LNCaP clone FGC (cell line): ENCODE measurements around the gene IDUA.
A peak's percentile ranks its signal among the peaks of the same experiment; 100 is the strongest.

Experiments
- DNase-seq: peaks from one replicate; pipeline ENCODE4 v3.0.0-alpha.2; 2011; ENCODE audit warnings: low read depth
- H3K4me3 ChIP-seq: 2 replicates; pipeline ENCODE4 v1.5.1; 2011; ENCODE audit warnings: mild to moderate bottlenecking, low read depth, low read length, control low read depth
- TF ChIP-seq, protein P1 (sequence below): IDR thresholded peaks from 2 replicates; pipeline ENCODE4 v1.5.1; 2012; ENCODE audit warnings: mild to moderate bottlenecking; ENCODE audit not compliant: control insufficient read depth, insufficient read depth; ENCODE audit errors: extremely low read depth

The IDUA gene

DNA sequence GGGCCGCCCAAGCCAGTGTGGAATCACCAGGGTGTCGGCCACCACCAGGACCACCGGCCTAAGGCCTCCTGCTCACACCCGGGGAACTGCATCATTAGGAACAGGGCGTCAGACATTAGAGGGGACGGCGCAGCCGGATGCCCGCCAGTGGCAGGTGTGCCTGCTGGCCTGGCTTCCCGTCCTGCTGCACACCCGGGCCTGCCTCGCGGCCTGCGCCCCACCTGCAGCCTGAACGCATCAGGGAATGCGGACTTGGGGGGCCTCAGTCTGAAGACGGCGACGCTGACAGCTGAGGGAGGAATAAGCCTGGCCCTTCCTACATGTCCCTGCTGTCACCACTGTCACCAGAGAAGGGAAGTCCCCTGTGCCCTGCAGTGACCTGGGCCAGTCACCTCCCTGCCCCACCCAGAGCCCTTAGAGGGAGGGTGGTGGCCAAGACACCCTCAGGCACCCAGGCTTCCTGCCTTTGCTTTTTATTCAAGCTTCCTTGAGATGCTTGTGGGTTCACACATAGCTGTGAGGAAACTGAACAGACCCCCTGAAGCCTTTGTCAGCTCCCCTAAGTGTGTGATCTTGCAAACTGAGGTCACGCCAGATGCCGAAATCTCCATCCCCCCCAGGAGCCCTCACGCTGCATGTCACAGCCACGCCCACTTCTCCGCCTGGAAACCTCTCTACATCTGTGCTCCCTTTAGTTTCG, 16.6 kb upstream of the IDUA start:
- no peak for DNase-seq
- no peak overlapping the region for H3K4me3 ChIP-seq
- TF ChIP-seq, protein P1, sequence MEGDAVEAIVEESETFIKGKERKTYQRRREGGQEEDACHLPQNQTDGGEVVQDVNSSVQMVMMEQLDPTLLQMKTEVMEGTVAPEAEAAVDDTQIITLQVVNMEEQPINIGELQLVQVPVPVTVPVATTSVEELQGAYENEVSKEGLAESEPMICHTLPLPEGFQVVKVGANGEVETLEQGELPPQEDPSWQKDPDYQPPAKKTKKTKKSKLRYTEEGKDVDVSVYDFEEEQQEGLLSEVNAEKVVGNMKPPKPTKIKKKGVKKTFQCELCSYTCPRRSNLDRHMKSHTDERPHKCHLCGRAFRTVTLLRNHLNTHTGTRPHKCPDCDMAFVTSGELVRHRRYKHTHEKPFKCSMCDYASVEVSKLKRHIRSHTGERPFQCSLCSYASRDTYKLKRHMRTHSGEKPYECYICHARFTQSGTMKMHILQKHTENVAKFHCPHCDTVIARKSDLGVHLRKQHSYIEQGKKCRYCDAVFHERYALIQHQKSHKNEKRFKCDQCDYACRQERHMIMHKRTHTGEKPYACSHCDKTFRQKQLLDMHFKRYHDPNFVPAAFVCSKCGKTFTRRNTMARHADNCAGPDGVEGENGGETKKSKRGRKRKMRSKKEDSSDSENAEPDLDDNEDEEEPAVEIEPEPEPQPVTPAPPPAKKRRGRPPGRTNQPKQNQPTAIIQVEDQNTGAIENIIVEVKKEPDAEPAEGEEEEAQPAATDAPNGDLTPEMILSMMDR = no peak

DNA sequence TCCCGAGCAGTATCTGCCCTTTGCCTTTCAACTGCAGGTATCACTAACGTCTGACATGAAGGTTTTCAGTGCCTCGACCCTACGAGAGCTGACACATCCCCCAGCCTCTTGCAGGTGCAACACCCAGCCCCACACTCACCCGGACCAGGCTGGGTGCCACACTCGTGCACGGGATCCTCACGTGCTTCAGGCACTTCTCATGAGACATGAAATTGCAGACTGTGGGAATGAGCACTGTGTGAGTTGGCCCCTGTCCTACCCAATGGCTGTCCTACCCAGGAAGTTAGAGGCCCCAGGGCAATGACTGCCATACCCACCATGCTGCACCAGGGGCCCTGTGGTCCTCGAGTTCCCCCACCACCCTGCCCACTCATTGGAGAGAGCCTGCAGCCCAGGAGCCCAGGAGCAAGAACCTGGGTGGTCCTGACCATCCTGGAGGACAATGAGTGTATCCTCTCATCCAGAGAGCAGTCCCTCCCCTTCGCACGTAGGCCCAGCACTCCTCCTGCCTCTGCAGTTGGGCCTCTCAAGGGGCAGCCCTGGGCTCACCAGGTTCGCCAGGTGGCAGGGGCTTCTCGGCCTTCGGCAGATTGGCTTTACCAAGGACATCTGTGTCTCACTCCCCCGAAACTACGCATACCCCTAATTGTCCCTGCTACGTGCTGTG, 15.9 kb upstream of the IDUA start:
- TF ChIP-seq, protein P1 = no peak
- no peak for DNase-seq
- no peak overlapping the region for H3K4me3 ChIP-seq

DNA sequence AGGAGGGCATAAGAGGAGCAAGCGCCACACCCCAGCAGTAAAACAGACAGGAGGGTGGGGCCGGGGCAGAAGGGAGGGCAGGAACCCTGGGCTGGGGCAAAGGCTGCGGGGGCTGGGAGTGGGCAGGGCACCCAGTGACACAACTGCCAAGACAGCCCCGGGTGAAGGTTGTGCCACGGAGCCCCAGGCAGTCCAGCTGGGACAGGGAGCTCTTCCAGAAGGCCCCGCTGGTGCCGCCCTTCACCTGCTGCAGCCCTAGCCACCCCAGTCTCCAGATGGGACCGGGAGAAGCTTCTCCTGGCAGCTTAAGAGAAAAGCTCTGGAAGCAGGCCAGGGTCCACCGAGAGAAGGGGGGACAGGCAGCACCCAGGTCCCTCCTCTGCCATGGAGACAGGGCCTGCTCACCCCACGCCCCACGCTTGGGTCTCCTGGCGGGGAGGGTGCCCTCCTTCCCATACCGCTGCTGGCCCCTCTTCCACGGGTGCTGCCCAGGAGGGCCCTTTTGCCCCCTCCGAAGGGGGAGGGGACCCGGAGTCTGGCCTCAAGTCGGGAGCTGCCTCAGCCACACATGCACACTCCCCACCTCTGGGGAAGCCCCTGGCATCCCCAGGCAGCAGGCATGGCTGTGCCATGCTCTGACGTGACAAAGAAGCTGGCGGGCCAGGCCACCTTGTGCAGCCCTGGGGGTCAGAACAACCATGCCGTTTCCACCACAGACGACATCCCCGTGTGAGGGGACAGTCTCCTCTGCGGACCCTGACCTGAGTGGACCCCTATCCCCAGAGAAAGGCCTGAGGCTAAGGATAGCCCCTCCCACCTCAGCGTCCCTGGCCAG, 15.0 kb upstream of the IDUA start:
- H3K4me3 ChIP-seq = peak overlapping the region; percentile 75
- DNase-seq = no peak
- TF ChIP-seq, protein P1 = no peak

DNA sequence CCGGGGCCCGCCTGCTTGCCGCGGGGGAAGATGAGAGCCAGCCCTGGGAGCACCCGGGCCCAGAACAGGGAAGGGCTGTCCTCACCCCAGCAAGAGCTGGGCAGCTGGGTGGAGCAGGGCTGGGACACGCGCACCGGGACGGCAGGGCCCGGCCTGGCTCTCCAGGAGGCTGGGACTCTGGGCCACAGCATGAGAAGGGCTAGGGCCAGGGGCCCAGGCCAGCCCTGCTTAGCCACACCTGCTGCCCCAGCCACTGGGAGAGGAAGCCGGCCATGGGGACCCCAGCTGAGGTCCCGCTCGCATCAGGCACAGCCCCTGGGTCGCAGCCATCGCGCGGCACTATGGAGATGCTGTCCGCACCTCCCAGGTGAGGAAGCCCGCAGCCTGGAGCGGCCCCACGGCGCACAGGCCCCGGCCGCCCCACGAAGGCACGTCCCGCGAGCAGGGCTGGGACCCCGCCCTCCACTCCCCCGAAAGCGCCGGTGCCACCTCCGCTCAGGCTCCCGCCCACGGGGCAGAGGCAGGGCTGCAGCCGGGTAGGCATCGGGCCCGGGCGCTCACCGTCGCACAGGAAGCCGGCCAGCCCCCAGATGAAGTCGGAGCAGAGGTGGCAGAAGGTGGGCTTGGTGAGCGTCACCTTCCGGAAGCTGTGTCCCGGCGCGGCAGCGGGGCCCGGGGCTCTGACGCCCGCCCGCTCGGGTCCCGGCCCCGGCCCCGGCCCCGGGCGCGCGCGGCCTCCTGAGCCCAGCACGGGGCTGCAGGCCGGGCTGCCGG, 14.0 kb upstream of the IDUA start:
- TF ChIP-seq, protein P1 = no peak
- peak overlapping the region; percentile 75 for H3K4me3 ChIP-seq
- no peak for DNase-seq

DNA sequence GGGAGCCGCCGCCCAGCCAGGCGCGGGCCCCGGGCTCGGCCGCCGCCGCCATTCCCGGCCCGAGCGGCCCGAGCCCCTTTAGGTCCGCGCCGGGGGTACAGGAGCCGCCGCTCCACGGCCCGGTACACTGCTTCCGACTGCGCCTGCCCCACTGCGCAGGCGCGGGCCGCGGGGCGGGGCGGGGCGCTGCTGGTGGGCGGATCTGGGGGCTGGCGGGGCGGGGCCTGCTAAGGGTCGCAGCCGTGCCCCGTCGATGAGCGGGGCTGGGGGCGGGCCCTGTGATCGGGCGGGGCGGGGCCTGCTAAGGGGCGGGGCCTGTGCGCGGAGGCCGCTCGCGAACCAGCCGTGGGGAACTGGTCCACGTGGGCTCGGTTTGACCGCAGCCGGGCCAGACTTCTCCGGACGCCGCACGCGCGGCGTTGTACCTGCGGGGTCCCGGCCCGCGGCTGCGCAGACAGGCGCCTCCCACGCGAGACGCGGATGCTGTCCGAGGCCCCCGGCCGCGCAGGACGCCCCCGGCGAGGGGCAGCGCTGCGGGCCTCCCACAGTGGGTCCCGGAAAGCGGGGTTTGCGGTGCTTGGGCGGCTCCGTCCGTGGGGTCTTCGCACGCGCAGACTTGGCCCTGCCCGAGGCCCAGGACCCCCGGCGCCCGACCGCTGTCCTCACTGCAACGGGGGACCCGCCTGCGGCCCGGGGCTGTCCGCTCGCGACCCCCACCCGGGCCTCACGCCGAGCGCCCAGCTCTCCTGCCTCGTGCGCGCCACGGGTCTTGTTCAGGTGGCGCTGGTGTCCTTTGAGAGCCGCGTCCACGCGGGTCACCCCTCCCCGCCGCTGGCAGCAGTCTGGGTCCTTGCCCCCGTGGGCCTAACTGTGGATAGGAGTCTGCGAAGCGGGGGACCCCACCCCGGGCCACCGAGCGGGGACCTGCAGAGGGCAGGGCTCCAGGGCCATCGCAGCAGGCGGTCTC, 13.1 kb upstream of the IDUA start, which contains the start of gene DGKQ:
Gene DGKQ, minus strand, starts transcription at position 139 of the 967 bp plus-strand sequence. Its CDS starts 87 bp downstream, at position 52.
- DNase-seq = no peak

More for the DNA sequence above, 13.1 kb upstream of the IDUA start, which contains the start of gene DGKQ:
- TF ChIP-seq, protein P1 = no peak
- H3K4me3 ChIP-seq = peak within 1 kb of the TSS; percentile 75
